Esophagus (tissue), 2 donors: ENCODE measurements around the gene MOSMO. TPM values are rescaled to one million over a fixed set of nuclear protein-coding genes. Genes with fewer than 3 reads are reported as not detected.

Source experiments
- H3K27ac ChIP-seq, 2 donors: one replicate each; pipeline ENCODE4 v1.5.1; 2013; ENCODE audit warnings: low read depth in 2 of 2, mild to moderate bottlenecking in 2 of 2, inconsistent platforms in 1 of 2, low read length in 1 of 2, moderate library complexity in 1 of 2
- H3K27me3 ChIP-seq, 2 donors: one replicate each; pipeline ENCODE4 v1.6.1; 2013; ENCODE audit warnings: low read length in 2 of 2, control low read depth in 1 of 2, mild to moderate bottlenecking in 1 of 2; ENCODE audit not compliant: insufficient read depth in 2 of 2, control insufficient read depth in 1 of 2
- H3K36me3 ChIP-seq, 2 donors: one replicate each; pipeline ENCODE4 v1.6.1; 2013; ENCODE audit warnings: low read length in 1 of 2; ENCODE audit not compliant: control insufficient read depth in 2 of 2, insufficient read depth in 2 of 2
- H3K4me1 ChIP-seq, 2 donors: one replicate each; pipeline ENCODE4 v1.6.1; 2013; ENCODE audit warnings: low read length in 1 of 2; ENCODE audit not compliant: control insufficient read depth in 2 of 2, insufficient read depth in 2 of 2
- H3K4me3 ChIP-seq, 2 donors: one replicate each; pipeline ENCODE4 v1.5.1; 2013; ENCODE audit warnings: low read length in 2 of 2, mild to moderate bottlenecking in 2 of 2, low read depth in 1 of 2, moderate library complexity in 1 of 2
- H3K9me3 ChIP-seq, 2 donors: one replicate each; pipeline ENCODE4 v1.6.1; 2013; ENCODE audit warnings: mild to moderate bottlenecking in 2 of 2, low read depth in 1 of 2, low read length in 1 of 2, moderate library complexity in 1 of 2; ENCODE audit not compliant: control insufficient read depth in 2 of 2, insufficient read depth in 1 of 2
- WGBS, 2 donors: extraction: QIAGEN DNeasy Blood & Tissue Kit; methylation state at CpG; one replicate each; pipeline ENCODE4 v1.1.7; 2013; 5-methylcytosine and 5-hydroxymethylcytosine counted together
- polyA plus RNA-seq, 2 donors: library from polyadenylated mRNA; stranded (reverse); fragments of 200-250 nt; gene quantifications; one replicate each; pipeline ENCODE4 v1.2.3, GENCODE V29; 2013
- donor health status: healthy with polysubstance abuse.
- donor health status: Bipolar disorder and iron deficiency.

Gene MOSMO
- polyA plus RNA-seq = 10 to 100 TPM in 1 of 2 donors, 1 to 10 TPM in 1; 6.8 to 13.1 TPM

GRCh38 chr16:22007509-22008214 is at the start of gene MOSMO:
MOSMO (plus strand) TSS chr16:22008111; CDS start chr16:22008302, 191 bp downstream.
- 1% methylated on average over 36 to 78 of the region's 78 CpGs for WGBS, 2 donors
- no peaks in the 10 kb centered on the region for H3K9me3 ChIP-seq
- H3K27me3 ChIP-seq = no peaks in the 10 kb centered on the region
- H3K4me1 ChIP-seq = peaks cover 3 to 4% of the 10 kb centered on the region in 2 donors
- H3K27ac ChIP-seq = peak within 1 kb of the TSS; percentile 81 to 87
- H3K4me3 ChIP-seq = peak within 1 kb of the TSS; percentile 73 to 96
- H3K36me3 ChIP-seq = no peaks in the 10 kb centered on the region

- no peaks in the 10 kb centered on the region for H3K27me3 ChIP-seq
- no peak overlapping the region for H3K27ac ChIP-seq
- H3K9me3 ChIP-seq = no peaks in the 10 kb centered on the region
- no peak overlapping the region for H3K4me3 ChIP-seq
- peaks cover 11 to 12% of the 10 kb centered on the region in 2 donors for H3K36me3 ChIP-seq
- 76% methylated on average over 3 of the region's 3 CpGs for WGBS, 2 donors
- peaks cover 0 to 1% of the 10 kb centered on the region in 2 donors for H3K4me1 ChIP-seq
These were observed 48.9 kb upstream of the MOSMO start for GRCh38 chr16:21959050-21959449.

- no peak overlapping the region for H3K4me3 ChIP-seq
- H3K36me3 ChIP-seq = peaks cover 12 to 21% of the 10 kb centered on the region in 2 donors
- WGBS, 2 donors = 82 to 91% methylated on average over 5 of the region's 5 CpGs
- H3K27ac ChIP-seq = no peak overlapping the region
- H3K4me1 ChIP-seq = no peaks in the 10 kb centered on the region
- H3K9me3 ChIP-seq = no peaks in the 10 kb centered on the region
- no peaks in the 10 kb centered on the region for H3K27me3 ChIP-seq
These were observed 45.4 kb upstream of the MOSMO start for GRCh38 chr16:21962475-21962874.

DNA sequence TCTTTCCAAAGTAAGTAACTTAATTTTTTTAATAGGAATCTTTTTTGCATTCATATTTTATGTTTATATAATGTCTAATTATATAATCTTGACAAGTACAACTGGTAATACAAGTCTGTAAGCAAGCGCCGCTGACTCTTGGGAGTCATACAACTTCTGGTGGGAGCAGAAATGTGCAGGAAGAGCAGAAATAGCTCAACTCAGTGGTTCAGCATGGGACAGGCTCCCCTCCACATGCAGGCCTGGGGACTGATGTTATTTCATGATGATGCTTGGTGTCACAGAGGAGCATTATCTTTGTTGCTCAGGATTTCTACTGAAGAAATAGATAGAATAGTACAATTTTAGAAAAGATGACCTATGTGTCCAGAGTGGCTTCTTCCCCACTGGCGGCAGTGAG is 44.0 kb upstream of the MOSMO start:
- Histone ChIP-seq H3K27me3 (no peaks in the 10 kb centered on the region), H3K27ac (no peak overlapping the region), H3K4me1 (no peaks in the 10 kb centered on the region), H3K9me3 (no peaks in the 10 kb centered on the region), H3K36me3 (peaks cover 14 to 18% of the 10 kb centered on the region in 2 donors), H3K4me3 (no peak overlapping the region)
- WGBS, 2 donors = 68 to 83% methylated on average over 3 of the region's 3 CpGs

DNA sequence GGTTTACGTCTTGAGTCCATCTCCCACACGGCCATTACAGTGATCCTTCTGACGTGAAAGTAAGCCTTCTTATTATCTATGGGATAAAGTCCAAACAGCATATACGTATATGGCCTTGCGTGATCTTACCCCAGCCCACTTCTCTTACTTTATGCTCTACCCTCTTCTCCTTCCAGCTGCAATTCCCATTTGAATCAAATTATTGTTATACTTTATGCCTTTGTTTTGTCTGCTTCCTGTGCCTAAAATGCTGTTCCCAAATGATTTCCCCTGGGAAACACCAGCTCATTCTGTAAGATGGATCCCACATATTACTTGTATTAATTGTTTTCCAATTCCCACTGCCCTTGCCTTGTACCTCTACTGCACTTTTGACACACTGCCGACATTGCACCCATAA is 43.6 kb upstream of the MOSMO start:
- H3K4me3 ChIP-seq = no peak overlapping the region
- WGBS, 2 donors = 84 to 91% methylated on average over 6 of the region's 6 CpGs
- H3K4me1 ChIP-seq = no peaks in the 10 kb centered on the region
- H3K9me3 ChIP-seq = no peaks in the 10 kb centered on the region
- H3K27ac ChIP-seq = no peak overlapping the region
- no peaks in the 10 kb centered on the region for H3K27me3 ChIP-seq
- peaks cover 14 to 18% of the 10 kb centered on the region in 2 donors for H3K36me3 ChIP-seq

DNA sequence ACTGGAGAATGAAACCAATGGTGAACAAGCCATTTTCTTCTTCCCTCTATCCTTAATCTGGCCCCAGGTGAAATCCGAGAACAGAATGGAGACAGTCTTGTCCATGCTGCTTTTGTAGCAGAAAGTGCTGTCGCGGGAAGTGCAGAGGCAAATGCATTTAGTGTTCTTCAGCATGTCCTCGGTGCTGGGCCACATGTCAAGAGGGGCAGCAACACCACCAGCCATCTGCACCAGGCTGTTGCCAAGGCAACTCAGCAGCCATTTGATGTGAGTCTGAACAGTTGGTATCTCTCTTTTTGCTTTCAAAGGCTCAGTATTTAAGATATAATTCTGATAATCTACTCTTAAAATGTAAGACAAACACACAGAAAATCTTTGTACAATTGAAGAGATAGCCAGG is 36.1 kb upstream of the MOSMO start:
- H3K9me3 ChIP-seq = no peaks in the 10 kb centered on the region
- no peak overlapping the region for H3K4me3 ChIP-seq
- H3K27ac ChIP-seq = no peak overlapping the region
- peaks cover 12 to 21% of the 10 kb centered on the region in 2 donors for H3K36me3 ChIP-seq
- no peaks in the 10 kb centered on the region for H3K27me3 ChIP-seq
- H3K4me1 ChIP-seq = no peaks in the 10 kb centered on the region
- WGBS, 2 donors = 93% methylated on average over 4 of the region's 4 CpGs

- Histone ChIP-seq H3K27ac (no peak overlapping the region), H3K4me1 (no peaks in the 10 kb centered on the region), H3K4me3 (no peak overlapping the region), H3K27me3 (no peaks in the 10 kb centered on the region), H3K9me3 (no peaks in the 10 kb centered on the region), H3K36me3 (peaks cover 15 to 24% of the 10 kb centered on the region in 2 donors)
- WGBS, 2 donors = 92 to 93% methylated on average over 2 of the region's 2 CpGs
These were observed 34.0 kb upstream of the MOSMO start for GRCh38 chr16:21973945-21974344.

DNA sequence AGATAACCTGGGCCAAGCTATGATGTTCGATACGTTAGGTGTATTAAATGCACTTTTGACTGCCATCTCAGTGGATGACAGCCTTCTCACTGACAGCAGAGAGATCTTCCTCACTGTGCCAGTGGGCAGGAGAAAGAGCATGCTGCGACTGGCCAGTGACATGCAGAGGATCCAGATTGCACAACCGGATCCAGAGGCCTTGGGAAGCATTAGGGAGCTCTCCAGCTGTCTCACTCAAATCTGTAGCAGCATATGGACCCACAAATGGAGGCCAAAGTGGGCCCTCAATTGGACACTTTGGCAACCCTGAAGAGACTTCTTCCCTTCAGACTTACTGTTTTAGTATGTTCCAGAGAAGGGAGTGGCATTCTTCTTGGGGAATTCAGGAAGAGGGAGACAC is 27.9 kb upstream of the MOSMO start:
- Histone ChIP-seq H3K36me3 (peaks cover 18 to 28% of the 10 kb centered on the region in 2 donors), H3K9me3 (no peaks in the 10 kb centered on the region), H3K4me3 (no peak overlapping the region), H3K4me1 (no peaks in the 10 kb centered on the region), H3K27ac (no peak overlapping the region), H3K27me3 (no peaks in the 10 kb centered on the region)
- 72 to 81% methylated on average over 4 of the region's 4 CpGs for WGBS, 2 donors

- H3K4me3 ChIP-seq = no peak overlapping the region
- H3K36me3 ChIP-seq = peaks cover 16 to 18% of the 10 kb centered on the region in 2 donors
- whole genome bisulfite sequencing, 2 donors = 94 to 98% methylated on average over 5 of the region's 5 CpGs
These were observed 25.8 kb upstream of the MOSMO start for GRCh38 chr16:21982108-21982507.

GRCh38 chr16:21984062-21984461 is 23.8 kb upstream of the MOSMO start:
- 93 to 94% methylated on average over 3 of the region's 3 CpGs for WGBS, 2 donors
- H3K9me3 ChIP-seq = no peaks in the 10 kb centered on the region
- H3K36me3 ChIP-seq = peaks cover 10 to 15% of the 10 kb centered on the region in 2 donors

More at GRCh38 chr16:21982108-21982507, 25.8 kb upstream of the MOSMO start:
- no peaks in the 10 kb centered on the region for H3K27me3 ChIP-seq
- H3K9me3 ChIP-seq = no peaks in the 10 kb centered on the region
- no peak overlapping the region for H3K27ac ChIP-seq
- H3K4me1 ChIP-seq = no peaks in the 10 kb centered on the region

More at GRCh38 chr16:21984062-21984461, 23.8 kb upstream of the MOSMO start:
- Histone ChIP-seq H3K4me1 (no peaks in the 10 kb centered on the region), H3K27me3 (no peaks in the 10 kb centered on the region), H3K4me3 (no peak overlapping the region), H3K27ac (no peak overlapping the region)
